C4-2B (cell line): Measurements from ENCODE around the gene SLX4IP.

ENCODE experiments used
- CTCF ChIP-seq: fragments of 450-650 bp; conservative IDR thresholded peaks from 2 replicates; pipeline ENCODE4 v1.5.1; 2017; ENCODE audit warnings: mild to moderate bottlenecking
- ZFX ChIP-seq: fragments of 450-650 bp; IDR thresholded peaks from 2 replicates; pipeline ENCODE4 v1.6.1; 2017

- TF ChIP-seq CTCF (no peak), ZFX (no peak)
Observed at GRCh38 chr20:10524643-10525042, 89.5 kb downstream of the SLX4IP start.
